ENCODE data around the gene C16orf54.
"Not testable (repeated sequence)": the region's sequence is repeated elsewhere in the genome, so short reads cannot be mapped to it uniquely, and the experiment has no call there.

C16orf54 gene

DNA sequence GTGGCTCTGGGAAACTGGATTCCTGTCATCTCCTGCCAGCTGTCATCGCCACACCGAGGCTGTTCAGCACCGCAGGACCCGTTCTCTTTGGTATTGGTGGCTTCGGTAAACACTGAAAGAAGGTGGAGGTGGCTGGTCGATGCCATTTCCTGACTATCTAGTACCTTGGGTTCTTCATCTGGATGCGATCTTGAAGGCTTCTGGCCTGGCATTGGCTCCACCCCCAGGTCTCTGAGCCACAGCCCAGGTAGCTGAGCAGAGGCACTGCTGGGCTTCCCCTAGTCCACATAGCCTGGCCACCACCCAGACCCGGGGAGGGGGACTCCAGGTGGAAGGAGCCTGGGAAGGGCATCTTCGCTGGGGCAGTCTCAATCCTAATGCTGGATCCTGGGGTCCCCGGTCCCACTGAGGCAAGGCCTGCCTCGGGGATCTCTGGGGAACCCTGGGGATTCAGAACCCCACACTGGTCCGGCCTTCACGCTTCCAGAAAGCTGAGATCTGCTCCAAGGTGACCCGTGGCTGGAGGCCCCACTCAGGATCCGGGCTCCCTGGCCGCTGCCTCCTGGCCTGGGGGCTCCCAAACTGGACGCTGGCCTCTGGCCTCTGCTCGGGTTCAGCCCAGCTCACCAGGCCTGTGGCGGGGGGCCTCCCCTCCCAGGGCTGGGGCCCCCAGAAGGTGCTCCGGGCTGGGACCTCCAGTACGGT, 1.8 kb downstream of the C16orf54 start:
- DNase-seq (ENCODE audit: low read depth) = no peak
- no peak overlapping the region for H3K4me3 ChIP-seq (ENCODE audit: low read depth, low read length)
- TF ChIP-seq, protein P1, sequence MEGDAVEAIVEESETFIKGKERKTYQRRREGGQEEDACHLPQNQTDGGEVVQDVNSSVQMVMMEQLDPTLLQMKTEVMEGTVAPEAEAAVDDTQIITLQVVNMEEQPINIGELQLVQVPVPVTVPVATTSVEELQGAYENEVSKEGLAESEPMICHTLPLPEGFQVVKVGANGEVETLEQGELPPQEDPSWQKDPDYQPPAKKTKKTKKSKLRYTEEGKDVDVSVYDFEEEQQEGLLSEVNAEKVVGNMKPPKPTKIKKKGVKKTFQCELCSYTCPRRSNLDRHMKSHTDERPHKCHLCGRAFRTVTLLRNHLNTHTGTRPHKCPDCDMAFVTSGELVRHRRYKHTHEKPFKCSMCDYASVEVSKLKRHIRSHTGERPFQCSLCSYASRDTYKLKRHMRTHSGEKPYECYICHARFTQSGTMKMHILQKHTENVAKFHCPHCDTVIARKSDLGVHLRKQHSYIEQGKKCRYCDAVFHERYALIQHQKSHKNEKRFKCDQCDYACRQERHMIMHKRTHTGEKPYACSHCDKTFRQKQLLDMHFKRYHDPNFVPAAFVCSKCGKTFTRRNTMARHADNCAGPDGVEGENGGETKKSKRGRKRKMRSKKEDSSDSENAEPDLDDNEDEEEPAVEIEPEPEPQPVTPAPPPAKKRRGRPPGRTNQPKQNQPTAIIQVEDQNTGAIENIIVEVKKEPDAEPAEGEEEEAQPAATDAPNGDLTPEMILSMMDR (IDR thresholded peaks at IDR 0.05; ENCODE audit: low read depth, low read length, missing control alignments) = no peak
- in situ Hi-C loops (cut with HindIII; ENCODE audit: low sequenced_read_pairs) = no loop called here

DNA sequence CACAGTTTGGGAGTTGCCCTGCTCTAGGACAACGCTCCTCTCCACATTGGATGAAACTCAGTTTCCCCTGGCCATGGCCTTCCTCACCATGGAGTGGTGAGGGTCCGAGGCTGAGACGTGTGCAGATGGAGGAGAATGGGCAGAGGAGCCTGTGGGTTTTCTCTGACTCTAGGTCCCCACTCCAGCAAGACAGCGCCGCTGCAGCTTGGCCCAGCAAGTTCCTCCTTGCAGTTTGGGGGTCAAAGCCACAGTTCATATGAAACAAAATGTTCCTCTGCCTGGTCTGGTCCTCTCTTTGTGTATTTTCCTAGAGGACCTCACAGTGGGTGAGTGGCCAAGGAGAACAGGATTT, 2.3 kb downstream of the C16orf54 start:
- TF ChIP-seq, protein P1 (IDR thresholded peaks at IDR 0.05; ENCODE audit: low read depth, low read length, missing control alignments) = no peak
- no peak overlapping the region for H3K4me3 ChIP-seq (ENCODE audit: low read depth, low read length)
- in situ Hi-C loops (cut with HindIII; ENCODE audit: low sequenced_read_pairs) = no loop called here
- DNase-seq (ENCODE audit: low read depth) = no peak

DNA sequence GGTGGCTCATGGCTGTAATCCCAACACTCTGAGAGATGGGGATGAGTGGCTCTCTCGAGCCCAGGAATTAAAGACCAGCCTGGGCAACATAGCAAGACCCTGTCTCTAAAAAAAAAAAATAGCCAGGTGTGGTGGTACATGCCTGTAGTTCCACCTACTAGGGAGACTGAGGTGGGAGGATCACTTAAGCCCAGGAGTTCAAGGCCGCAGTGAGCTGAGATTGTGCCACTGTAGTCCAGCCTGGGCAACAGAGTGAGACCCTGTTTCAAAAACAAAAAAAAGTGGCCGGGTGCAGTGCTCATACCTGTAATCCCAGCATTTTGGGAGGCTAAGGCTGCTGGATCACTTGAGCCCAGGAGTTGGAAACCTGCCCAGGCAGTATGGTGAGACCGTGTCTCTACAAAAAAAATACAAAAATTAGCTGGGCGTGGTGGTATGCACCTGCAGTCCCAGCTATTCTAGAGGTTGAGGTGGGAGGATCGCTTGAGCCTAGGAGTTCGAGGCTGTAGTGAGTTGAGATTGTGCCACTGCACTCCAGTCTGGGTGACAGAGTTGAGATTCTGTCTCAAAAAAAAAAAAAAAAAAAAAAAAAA, 3.0 kb downstream of the C16orf54 start:
- TF ChIP-seq, protein P1 (IDR thresholded peaks at IDR 0.05; ENCODE audit: low read depth, low read length, missing control alignments) = no peak
- no peak for DNase-seq (ENCODE audit: low read depth)
- in situ Hi-C loops (cut with HindIII; ENCODE audit: low sequenced_read_pairs) = no loop called here
- H3K4me3 ChIP-seq (ENCODE audit: low read depth, low read length) = no peak overlapping the region

DNA sequence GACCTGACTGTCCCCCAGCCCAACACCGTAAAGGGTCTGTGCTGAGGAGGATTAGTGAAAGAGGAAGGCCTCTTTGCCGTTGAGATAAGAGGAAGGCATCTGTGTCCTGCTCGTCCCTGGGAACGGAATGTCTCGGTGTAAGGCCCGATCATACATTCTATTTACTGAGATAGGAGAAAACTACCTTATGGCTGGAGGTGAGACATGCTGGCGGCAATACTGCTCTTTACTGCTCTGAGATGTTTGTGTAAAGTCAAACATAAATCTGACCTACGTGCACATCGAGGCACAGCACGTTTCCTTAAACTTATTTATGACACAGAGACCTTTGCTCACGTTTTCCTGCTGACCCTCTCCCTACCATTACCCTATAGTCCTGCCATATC, 5.2 kb downstream of the C16orf54 start:
- DNase-seq (ENCODE audit: low read depth); H3K4me3 ChIP-seq (ENCODE audit: low read depth, low read length); in situ Hi-C loops (cut with HindIII; ENCODE audit: low sequenced_read_pairs): not testable (repeated sequence)

DNA sequence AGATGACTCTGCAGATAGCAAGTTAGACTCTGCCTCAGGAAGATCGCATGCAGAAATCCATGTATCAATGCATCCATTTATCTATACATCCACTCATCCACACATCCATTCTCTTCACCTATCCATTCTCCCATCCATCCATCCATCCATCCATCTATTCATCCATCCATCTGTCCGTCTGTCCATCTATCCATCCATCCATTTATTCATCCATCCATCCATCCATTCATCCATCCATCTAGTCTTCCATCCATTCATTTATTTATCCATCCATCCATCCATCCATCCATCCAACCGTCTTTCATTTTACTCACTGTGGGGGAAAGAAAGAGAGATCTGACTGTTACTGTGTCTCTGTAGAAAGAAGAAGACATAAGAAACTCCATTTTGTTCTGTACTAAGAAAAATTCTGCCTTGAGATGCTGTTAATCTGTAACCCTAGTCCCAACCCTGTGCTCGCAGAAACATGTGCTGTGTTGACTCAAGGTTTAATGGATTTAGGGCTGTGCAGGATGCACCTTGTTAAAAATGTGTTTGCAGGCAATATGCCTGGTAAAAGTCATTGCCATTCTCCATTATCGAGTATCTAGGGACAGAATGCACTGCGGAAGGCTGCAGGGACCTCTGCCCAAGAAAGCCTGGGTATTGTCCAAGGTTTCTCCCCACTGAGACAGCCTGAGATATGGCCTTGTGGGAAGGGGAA, 5.7 kb downstream of the C16orf54 start:
- DNase-seq (ENCODE audit: low read depth); in situ Hi-C loops (cut with HindIII; ENCODE audit: low sequenced_read_pairs); H3K4me3 ChIP-seq (ENCODE audit: low read depth, low read length): not testable (repeated sequence)

DNA sequence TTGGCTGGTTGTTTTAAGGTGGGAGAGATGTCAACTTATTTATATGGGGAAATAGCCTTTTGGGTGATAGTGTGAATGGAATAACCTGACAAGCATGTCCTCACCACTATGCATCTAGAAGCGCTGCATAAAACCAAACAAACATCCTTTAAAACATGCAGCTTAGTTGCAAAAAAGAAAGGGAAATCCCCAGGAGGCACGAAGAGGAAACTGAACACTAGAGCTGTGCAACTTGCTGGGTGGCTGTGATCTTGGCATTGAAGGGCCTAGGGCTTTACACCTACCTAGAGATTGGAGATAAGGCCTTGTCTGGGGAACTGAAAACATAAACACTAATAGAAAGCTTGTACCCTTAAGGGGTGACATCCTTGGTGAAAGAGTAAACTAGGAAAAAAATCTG, 7.3 kb downstream of the C16orf54 start:
- in situ Hi-C loops (cut with HindIII; ENCODE audit: low sequenced_read_pairs) = no loop called here
- no peak for DNase-seq (ENCODE audit: low read depth)

DNA sequence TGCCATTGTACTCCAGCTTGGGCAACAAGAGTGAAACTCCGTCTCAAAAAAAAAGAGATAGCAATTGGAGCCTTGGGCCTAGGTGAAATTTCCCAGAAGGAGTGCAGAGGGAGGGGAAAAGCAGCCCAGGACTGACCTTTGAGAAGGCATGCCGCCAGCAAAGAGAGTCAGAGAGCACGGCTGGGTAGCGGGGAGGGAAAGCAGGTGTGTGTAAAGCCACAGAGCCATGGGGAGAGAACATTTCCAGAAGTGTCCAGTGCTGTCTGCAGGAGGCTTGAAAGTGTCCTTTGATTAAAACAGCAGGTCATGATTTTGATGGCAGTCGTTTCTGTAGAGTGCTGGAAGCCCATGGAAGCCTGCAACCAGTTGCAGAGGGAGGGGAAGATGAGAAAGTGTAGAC, 8.1 kb downstream of the C16orf54 start:
- no peak overlapping the region for H3K4me3 ChIP-seq (ENCODE audit: low read depth, low read length)
- TF ChIP-seq, protein P1 (IDR thresholded peaks at IDR 0.05; ENCODE audit: low read depth, low read length, missing control alignments) = no peak
- in situ Hi-C loops (cut with HindIII; ENCODE audit: low sequenced_read_pairs) = no loop called here
- DNase-seq (ENCODE audit: low read depth) = no peak

More for the DNA sequence above, 7.3 kb downstream of the C16orf54 start:
- TF ChIP-seq, protein P1 (IDR thresholded peaks at IDR 0.05; ENCODE audit: low read depth, low read length, missing control alignments) = no peak
- H3K4me3 ChIP-seq (ENCODE audit: low read depth, low read length) = no peak overlapping the region

Measured in astrocyte of the cerebellum (primary cell).